Duodenal mucosa (tissue), 2 donors: Measurements from ENCODE around the gene PACS1.

Experiments
- H3K27ac ChIP-seq: one replicate; pipeline ENCODE4 v1.7.0; 2013; ENCODE audit warnings: low read depth, low read length
- H3K27me3 ChIP-seq, 2 donors: one replicate each; pipeline ENCODE4 v1.7.0; 2013; ENCODE audit warnings: low read length in 2 of 2, control low read depth in 1 of 2; ENCODE audit not compliant: insufficient read depth in 2 of 2, control insufficient read depth in 1 of 2
- H3K36me3 ChIP-seq, 2 donors: one replicate each; pipeline ENCODE4 v1.7.0; 2013; ENCODE audit warnings: low read length in 2 of 2, control low read depth in 1 of 2; ENCODE audit not compliant: insufficient read depth in 2 of 2, control insufficient read depth in 1 of 2
- H3K4me1 ChIP-seq, 2 donors: one replicate each; pipeline ENCODE4 v1.7.0; 2013; ENCODE audit warnings: low read length in 2 of 2, control low read depth in 1 of 2; ENCODE audit not compliant: insufficient read depth in 2 of 2, control insufficient read depth in 1 of 2
- H3K4me3 ChIP-seq, 2 donors: one replicate each; pipeline ENCODE4 v1.7.0; 2013; ENCODE audit warnings: low read length in 2 of 2, low read depth in 1 of 2
- H3K9ac ChIP-seq, 2 donors: one replicate each; pipeline ENCODE4 v1.7.0; 2013; ENCODE audit warnings: low read length in 2 of 2, low read depth in 1 of 2
- H3K9me3 ChIP-seq, 2 donors: one replicate each; pipeline ENCODE4 v1.7.0; 2013; ENCODE audit warnings: low read length in 2 of 2, control low read depth in 1 of 2; ENCODE audit not compliant: control insufficient read depth in 1 of 2

Gene PACS1

GRCh38 chr11:66133216-66133775 is 63.2 kb downstream of the PACS1 start:
- H3K27me3 ChIP-seq = no peaks in the 10 kb centered on the region
- H3K4me1 ChIP-seq = peaks cover 3 to 15% of the 10 kb centered on the region in 2 donors
- no peak overlapping the region for H3K4me3 ChIP-seq
- H3K27ac ChIP-seq = no peak overlapping the region
- no peaks in the 10 kb centered on the region for H3K36me3 ChIP-seq
- no peak overlapping the region for H3K9ac ChIP-seq
- no peaks in the 10 kb centered on the region for H3K9me3 ChIP-seq

DNA sequence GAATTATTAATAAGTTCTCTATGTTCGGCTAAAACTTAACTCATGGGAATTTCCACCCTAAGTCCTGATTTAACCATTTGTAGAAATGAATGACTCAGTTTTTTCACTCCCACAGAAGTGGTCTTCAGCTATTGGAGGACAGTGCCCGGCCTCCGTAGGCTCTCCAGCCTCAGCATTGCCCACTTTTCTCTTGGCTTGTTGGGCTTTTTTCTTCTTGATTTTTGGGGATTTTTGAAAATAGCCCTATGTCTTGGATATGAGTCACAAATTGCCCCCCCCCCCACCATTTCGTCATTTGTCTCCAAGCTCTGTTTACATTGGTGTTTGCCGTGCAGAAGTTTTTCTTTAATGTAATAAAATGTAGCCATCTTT is 66.7 kb downstream of the PACS1 start:
- H3K4me1 ChIP-seq = peaks cover 3 to 15% of the 10 kb centered on the region in 2 donors
- H3K4me3 ChIP-seq = no peak overlapping the region
- H3K27me3 ChIP-seq = no peaks in the 10 kb centered on the region
- no peak overlapping the region for H3K27ac ChIP-seq
- H3K36me3 ChIP-seq = no peaks in the 10 kb centered on the region
- H3K9ac ChIP-seq = no peak overlapping the region
- H3K9me3 ChIP-seq = no peaks in the 10 kb centered on the region

DNA sequence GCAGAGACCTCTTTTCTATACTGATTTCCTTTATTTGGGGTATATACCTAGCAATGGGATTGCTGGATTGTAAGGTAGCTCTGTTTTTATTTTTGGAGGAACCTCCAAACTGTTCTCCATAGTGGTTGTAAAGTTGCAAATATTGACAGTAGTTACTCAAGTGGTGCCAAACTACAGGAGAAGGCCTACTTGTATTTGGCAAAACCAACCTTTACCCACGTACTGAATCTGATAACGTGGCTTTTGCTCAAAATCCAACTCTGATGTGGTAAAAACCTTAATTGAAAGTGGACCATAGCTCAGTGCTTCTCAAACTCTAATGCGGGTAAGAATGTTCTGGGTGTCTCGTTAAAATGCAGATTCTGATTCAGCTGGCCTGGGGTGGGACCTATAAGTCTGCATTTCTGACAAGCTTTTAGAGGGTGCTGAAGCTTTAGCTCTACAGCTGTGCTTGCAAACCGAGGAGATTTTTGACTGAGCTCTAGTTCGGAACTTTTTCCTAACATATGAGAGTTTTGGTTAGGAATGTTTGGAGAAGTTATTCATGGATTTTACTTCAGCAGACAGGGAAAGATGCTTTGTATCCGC is 69.8 kb downstream of the PACS1 start:
- H3K36me3 ChIP-seq = no peaks in the 10 kb centered on the region
- H3K27me3 ChIP-seq = no peaks in the 10 kb centered on the region
- no peaks in the 10 kb centered on the region for H3K9me3 ChIP-seq
- H3K4me1 ChIP-seq = peaks cover 20 to 37% of the 10 kb centered on the region in 2 donors
- no peak overlapping the region for H3K9ac ChIP-seq
- H3K27ac ChIP-seq = no peak overlapping the region
- no peak overlapping the region for H3K4me3 ChIP-seq

DNA sequence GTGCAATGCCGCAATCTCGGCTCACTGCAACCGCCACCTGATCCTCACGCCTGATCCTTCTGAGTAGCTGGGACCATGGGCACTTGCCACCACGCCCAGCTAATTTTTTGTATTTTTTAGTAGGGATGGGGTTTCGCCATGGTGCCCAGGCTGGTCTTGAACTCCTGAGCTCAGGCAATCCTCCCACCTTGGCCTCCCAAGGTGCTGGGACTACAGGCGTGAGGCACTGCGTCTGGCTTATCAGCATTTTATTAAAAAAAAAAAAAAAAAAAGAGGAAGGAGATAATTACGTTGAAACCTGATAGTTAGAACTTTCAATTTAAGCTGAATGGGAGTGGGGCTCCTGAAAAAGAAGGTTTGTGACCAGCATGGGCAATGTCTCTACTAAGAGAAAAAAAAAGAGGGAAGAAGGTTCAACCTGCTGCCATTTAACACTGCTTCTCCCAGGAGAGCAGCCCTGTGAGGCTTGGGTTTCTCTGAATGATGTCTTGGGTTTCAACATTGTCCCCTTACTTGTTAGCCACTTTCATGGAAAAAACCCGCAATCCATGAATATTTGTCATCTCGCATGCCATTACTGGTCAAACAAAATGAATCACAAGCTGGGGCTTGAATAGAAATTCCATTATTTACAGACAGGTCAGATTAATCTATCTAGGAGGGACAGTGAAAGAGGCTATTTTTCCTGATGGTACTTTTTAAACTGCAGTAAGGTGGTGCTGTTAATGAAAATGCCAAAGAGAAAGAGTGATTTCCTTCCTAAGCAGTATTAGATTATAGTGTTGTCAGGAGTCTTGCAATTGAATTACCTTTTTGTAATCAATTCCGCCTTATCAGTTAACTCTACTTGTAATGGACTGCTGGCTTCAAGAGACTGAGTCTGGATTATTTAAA is 72.5 kb downstream of the PACS1 start:
- Histone ChIP-seq H3K4me1 (peaks cover 24 to 31% of the 10 kb centered on the region in 2 donors), H3K27ac (no peak overlapping the region), H3K36me3 (no peaks in the 10 kb centered on the region), H3K9me3 (peaks cover 0 to 7% of the 10 kb centered on the region in 2 donors), H3K27me3 (no peaks in the 10 kb centered on the region), H3K4me3 (no peak overlapping the region), H3K9ac (peak overlapping the region in 1 of 2 donors; percentile 1)

DNA sequence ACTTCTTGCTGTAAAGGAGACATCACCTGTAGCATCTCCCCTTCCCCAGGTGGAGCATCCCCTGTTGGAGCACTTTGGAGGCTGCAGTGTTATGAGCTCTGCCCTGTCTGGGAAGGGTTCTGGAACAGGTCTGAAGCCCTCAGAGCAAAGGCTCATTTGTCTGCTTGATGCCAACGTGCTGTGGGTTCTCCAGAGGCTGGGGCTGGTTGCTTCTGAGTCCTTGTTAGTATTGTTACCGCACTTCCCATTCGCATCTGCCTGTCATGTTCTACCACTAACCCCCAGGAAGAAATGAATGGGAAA is 73.1 kb downstream of the PACS1 start:
- Histone ChIP-seq H3K9ac (peak overlapping the region in 1 of 2 donors; percentile 10), H3K27me3 (no peaks in the 10 kb centered on the region), H3K4me1 (peaks cover 24 to 31% of the 10 kb centered on the region in 2 donors), H3K4me3 (peak overlapping the region in 1 of 2 donors; percentile 12), H3K36me3 (no peaks in the 10 kb centered on the region), H3K9me3 (peaks cover 0 to 7% of the 10 kb centered on the region in 2 donors), H3K27ac (no peak overlapping the region)

- peaks cover 24 to 31% of the 10 kb centered on the region in 2 donors for H3K4me1 ChIP-seq
- H3K27me3 ChIP-seq = no peaks in the 10 kb centered on the region
- H3K9me3 ChIP-seq = peaks cover 0 to 7% of the 10 kb centered on the region in 2 donors
- peak overlapping the region in 1 of 2 donors; percentile 10 for H3K9ac ChIP-seq
- no peak overlapping the region for H3K4me3 ChIP-seq
- no peaks in the 10 kb centered on the region for H3K36me3 ChIP-seq
- no peak overlapping the region for H3K27ac ChIP-seq
Measured at GRCh38 chr11:66143996-66144678, 74.1 kb downstream of the PACS1 start.

DNA sequence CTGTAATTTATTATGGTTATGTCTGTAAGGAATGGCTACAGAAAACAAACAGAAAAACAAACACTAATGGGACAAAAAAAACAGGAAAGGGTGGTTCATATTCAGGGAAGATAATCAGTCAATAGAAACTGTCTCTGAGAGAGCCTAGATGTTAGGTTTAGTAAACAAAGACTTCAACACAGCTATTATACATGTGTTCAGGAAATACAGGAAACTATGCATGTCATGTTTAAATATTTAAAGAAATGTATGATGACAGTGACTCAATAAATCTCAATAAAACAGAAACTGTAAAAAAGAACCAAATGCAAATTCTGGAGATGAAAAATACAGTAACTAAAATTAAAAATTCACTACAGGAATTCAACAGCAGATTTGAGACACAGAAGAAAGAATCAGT is 76.0 kb downstream of the PACS1 start:
- Histone ChIP-seq H3K9ac (no peak overlapping the region), H3K9me3 (peaks cover 0 to 7% of the 10 kb centered on the region in 2 donors), H3K4me3 (no peak overlapping the region), H3K4me1 (peaks cover 24 to 31% of the 10 kb centered on the region in 2 donors), H3K27ac (no peak overlapping the region), H3K27me3 (no peaks in the 10 kb centered on the region), H3K36me3 (no peaks in the 10 kb centered on the region)

DNA sequence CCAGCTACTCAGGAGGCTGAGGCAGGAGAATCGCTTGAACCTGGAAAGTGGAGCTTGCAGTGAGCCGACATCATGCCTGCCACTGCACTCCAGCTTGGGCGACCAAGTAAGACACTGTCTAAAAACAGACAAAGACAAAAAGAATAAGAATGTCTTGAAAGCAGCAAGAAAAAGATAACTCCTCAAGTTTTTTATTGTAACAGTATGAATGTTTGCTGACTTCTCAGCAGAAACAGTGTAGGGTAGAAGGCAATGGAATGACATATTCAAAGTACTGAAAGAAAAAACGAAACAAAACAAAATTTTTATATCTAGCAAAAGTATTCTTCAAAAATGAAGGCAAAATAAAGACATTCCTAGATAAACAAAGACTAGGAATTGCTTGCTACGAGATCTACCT is 76.9 kb downstream of the PACS1 start:
- H3K27me3 ChIP-seq = no peaks in the 10 kb centered on the region
- H3K36me3 ChIP-seq = no peaks in the 10 kb centered on the region
- H3K9ac ChIP-seq = no peak overlapping the region
- peaks cover 24 to 31% of the 10 kb centered on the region in 2 donors for H3K4me1 ChIP-seq
- no peak overlapping the region for H3K4me3 ChIP-seq
- H3K27ac ChIP-seq = no peak overlapping the region
- peaks cover 0 to 7% of the 10 kb centered on the region in 2 donors for H3K9me3 ChIP-seq

DNA sequence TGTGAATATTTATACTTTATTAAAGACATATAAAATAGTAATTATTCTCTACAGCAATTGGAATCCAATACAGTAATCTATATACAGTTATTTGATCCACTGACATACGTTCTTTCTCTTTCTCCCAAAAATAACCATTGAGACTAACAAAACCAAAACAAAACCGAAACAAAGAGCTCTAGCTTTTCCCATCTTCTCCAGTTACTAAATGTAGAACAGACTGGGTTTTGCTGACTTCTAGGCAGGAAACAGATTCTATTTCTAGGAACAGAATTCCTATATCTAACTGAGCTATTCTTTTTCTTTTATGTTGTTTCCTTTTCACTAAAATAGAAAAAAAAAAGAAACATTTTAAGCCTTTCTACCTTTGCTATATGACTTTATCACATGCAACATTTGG is 80.1 kb downstream of the PACS1 start:
- Histone ChIP-seq H3K4me1 (peaks cover 5 to 7% of the 10 kb centered on the region in 2 donors), H3K9ac (no peak overlapping the region), H3K9me3 (peaks cover 0 to 7% of the 10 kb centered on the region in 2 donors), H3K27ac (no peak overlapping the region), H3K4me3 (no peak overlapping the region), H3K36me3 (no peaks in the 10 kb centered on the region), H3K27me3 (no peaks in the 10 kb centered on the region)

GRCh38 chr11:66150725-66151124 is 80.7 kb downstream of the PACS1 start:
- Histone ChIP-seq H3K27me3 (no peaks in the 10 kb centered on the region), H3K4me3 (no peak overlapping the region), H3K9me3 (peaks cover 0 to 7% of the 10 kb centered on the region in 2 donors), H3K36me3 (no peaks in the 10 kb centered on the region), H3K9ac (no peak overlapping the region), H3K27ac (no peak overlapping the region), H3K4me1 (peaks cover 0 to under 1% of the 10 kb centered on the region in 2 donors)
